NCI-H748 (cell line): ENCODE data around the gene FAHD1.
"Not testable (repeated sequence)": the region's sequence is repeated elsewhere in the genome, so short reads cannot be mapped to it uniquely, and the experiment has no call there.

ENCODE experiments used
- DNase-seq: peaks from one replicate; lab custom pipeline; 2025; ENCODE audit not compliant: unreplicated experiment; lab: John Stamatoyannopoulos, UW

The FAHD1 gene

GRCh38 chr16:1788708-1789100 lies 38.3 kb upstream of the FAHD1 start:
- no peak for DNase-seq

- DNase-seq, result no peak
These were observed 37.4 kb upstream of the FAHD1 start for GRCh38 chr16:1789643-1790045.

GRCh38 chr16:1790261-1790610 lies 36.8 kb upstream of the FAHD1 start:
- DNase-seq, result no peak

DNA sequence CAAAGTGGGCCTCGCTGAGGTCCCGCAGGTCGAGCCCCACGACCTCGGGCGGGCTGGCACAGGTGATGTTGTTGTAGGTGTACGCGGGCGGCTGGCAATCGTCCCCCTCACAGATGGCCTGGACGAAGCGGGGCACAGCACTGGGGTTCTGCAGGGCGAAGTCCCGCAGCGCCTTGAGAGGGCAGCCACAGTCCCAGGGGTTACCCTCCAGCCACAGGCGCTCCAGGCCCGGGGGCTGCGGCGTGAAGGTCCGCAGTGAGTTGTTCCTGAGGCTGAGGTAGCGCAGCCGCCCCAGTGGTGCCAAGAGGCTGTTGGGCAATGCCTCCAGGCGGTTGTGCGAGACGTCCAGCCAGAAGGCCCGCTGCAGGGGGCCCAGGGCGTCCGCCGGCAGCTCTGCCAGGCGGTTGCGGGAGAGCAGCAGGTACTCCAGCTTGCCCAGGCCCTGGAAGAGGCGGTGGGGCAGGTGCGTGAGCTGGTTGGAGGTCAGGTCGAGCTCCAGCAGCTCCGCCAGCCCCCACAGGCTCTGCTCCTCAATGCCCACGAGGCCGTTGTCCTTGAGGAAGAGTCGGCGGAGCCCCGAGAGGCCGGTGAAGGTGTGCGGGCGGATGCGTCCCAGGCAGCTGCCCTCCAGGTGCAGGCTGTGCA lies 36.3 kb upstream of the FAHD1 start:
- DNase-seq, result no peak

GRCh38 chr16:1791256-1791942 lies 35.6 kb upstream of the FAHD1 start:
- DNase-seq, result no peak

GRCh38 chr16:1791943-1792812 lies 34.8 kb upstream of the FAHD1 start:
- DNase-seq, result no peak

- no peak for DNase-seq
These were observed 34.0 kb upstream of the FAHD1 start for GRCh38 chr16:1792836-1793577.

- no peak for DNase-seq
These were observed 33.3 kb upstream of the FAHD1 start, which contains the start of gene IGFALS for GRCh38 chr16:1793578-1794220. Gene IGFALS, minus strand, starts transcription at chr16:1793705. Its CDS starts 53 bp downstream, at chr16:1793652.

- DNase-seq, result no peak
These were observed 32.7 kb upstream of the FAHD1 start for GRCh38 chr16:1794221-1794871.

- no peak for DNase-seq
These were observed 31.9 kb upstream of the FAHD1 start for GRCh38 chr16:1794908-1795666.

DNA sequence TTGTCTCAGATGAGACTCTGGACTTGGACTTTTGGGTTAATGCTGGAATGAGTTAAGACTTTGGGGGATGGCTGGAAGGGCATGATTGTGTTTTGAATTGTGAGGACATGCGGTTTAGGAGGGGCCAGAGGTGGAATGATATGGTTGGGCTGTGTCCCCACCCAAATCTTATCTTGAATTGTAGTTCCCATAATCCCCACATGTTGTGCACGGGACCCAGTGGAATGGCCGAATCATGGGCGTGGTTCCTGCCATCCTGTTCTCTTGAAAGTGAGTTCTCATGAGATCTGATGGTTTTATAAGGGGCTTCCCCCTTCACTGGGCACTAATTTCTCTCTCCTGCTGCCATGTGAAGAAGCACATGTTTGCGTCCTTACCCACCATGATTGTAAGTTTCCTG lies 27.7 kb upstream of the FAHD1 start:
- not testable (repeated sequence) for DNase-seq

DNA sequence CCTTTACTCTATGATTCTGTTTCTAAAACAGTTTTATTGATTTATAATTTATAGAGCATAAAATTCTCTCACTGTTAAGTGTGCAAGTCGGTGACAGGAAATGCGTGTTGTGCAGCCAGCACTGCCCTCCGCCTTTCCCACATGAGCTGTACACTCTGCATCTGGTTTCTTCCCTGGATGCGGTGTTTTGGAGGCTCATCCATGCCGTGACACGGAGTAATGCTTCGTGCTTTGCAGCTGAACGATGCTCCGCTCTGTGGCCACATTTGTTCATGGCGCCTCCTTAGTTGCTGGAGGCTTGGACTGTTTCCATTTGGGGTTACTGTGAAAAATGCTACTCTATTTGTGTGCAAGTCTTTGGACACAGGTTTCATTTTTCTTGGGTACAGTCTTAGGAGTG lies 26.3 kb upstream of the FAHD1 start:
- no peak for DNase-seq

DNA sequence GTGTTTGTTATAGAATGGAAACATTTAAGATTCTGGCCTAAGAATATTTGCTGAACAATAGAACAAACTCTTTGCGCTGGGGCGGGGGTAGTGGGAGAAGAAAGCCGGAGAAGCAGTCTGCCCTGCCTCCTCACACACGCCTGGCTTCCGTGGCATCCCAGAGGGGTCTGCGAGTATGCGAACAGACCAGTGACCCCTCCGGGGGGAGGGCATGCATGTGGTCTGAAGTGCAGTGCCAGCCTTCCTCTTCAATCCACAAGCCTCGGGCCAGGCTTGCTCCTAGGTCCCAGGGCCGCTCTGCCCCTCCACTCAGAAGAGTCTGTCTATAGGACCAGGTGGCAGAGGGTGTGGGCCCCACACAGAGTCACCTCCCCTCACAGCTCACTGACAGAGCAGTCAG lies 19.4 kb upstream of the FAHD1 start:
- no peak for DNase-seq

DNA sequence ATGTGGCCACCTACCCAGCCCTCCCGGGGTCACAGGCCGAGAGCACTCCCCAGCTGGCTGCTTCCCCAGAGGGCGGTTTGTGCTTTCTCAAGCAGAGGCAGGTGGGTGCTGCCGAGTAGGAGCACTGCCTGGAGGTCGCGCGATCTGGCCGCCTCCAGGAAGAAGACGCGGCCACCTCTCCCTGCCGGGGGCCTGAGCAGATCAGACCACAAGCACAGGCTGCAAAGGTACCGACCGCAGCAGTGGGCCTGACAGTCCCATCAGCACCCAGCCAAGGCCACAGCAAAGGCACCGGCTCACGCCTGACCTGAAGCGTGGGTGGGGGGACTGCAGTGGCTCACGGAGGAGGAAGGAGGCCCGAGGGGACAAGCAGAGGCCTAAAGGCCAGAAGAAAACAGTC lies 18.3 kb upstream of the FAHD1 start:
- no peak for DNase-seq

GRCh38 chr16:1809281-1809801 lies 17.7 kb upstream of the FAHD1 start:
- no peak for DNase-seq

- DNase-seq, result no peak
These were observed 16.9 kb upstream of the FAHD1 start for GRCh38 chr16:1810106-1810505.

GRCh38 chr16:1810536-1810935 lies 16.5 kb upstream of the FAHD1 start:
- no peak for DNase-seq

GRCh38 chr16:1812732-1813163 lies 14.3 kb upstream of the FAHD1 start:
- DNase-seq, result peak; percentile 77

GRCh38 chr16:1815461-1815860 lies 11.5 kb upstream of the FAHD1 start:
- no peak for DNase-seq
